Neutrophil (primary cell): Measurements from ENCODE around the gene ATP8B4.

ENCODE experiments used
- H3K27ac ChIP-seq: fragments of 200-600 bp; sonication (generic); 2 replicates; pipeline ENCODE4 v1.5.1; 2016; ENCODE audit warnings: mild to moderate bottlenecking, moderate library complexity
- H3K27me3 ChIP-seq: fragments of 200-600 bp; sonication (generic); 2 replicates; pipeline ENCODE4 v1.6.0; 2016; ENCODE audit warnings: mild to moderate bottlenecking
- H3K36me3 ChIP-seq: fragments of 200-600 bp; sonication (generic); 2 replicates; pipeline ENCODE4 v1.5.1; 2017
- H3K4me1 ChIP-seq, 2 experiments: fragments of 200-600 bp in 1 of 2; sonication (generic) in 1 of 2; 1 replicate in 1 of 2; 2 replicates in 1 of 2; pipeline versions ENCODE4 v1.5.1 to v1.6.1; 2013 to 2016; ENCODE audit warnings: low read depth in 1 of 2, low read length in 1 of 2, mild to moderate bottlenecking in 1 of 2, moderate library complexity in 1 of 2; ENCODE audit not compliant: control insufficient read depth in 1 of 2, insufficient read depth in 1 of 2
- H3K4me3 ChIP-seq, 2 experiments: fragments of 200-600 bp in 1 of 2; sonication (generic) in 1 of 2; 1 replicate in 1 of 2; 2 replicates in 1 of 2; pipeline ENCODE4 v1.5.1; 2013 to 2016; ENCODE audit warnings: low read depth in 1 of 2, low read length in 1 of 2, mild to moderate bottlenecking in 1 of 2, moderate library complexity in 1 of 2
- H3K9me3 ChIP-seq: fragments of 200-600 bp; sonication (generic); 2 replicates; pipeline ENCODE4 v1.5.1; 2016
- TF ChIP-seq, protein P1 (sequence below): fragments of 200-600 bp; sonication (generic); IDR thresholded peaks from 2 replicates; pipeline ENCODE4 v1.5.1; 2016; ENCODE audit warnings: antibody characterized with exemption

ATP8B4 gene

DNA sequence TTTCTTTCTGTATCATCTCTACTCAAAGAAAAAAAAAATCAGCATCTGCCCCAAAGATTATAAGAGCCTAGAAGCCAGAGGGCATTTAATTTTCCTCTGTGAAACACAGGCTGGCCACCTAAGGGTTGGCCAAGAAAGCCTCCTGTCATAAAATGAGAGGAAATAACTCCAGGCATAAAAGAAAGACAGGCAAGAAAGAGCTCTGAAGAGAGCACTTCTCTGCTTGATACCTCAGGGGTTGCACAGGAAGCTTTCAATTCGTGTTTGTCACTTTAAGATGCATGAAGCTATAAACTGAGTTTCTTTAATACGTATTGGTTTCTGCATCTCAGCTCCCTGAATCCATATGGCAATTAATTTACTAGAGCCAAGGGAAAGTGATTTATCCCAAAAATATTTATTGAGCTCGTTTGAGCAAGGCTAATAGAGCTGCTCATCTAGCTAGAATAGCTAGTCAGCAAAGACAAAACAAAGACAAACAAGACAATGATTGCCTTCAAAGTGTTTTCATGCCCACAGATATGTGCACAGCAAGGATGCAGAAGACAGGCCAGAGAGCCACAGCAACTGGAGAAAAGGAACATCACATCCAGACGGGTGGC lies 35.5 kb downstream of the ATP8B4 start:
- Histone ChIP-seq H3K27me3 (no peaks in the 10 kb centered on the region), H3K27ac (peak overlapping the region; percentile 64), H3K4me1 (peaks cover 3 to 4% of the 10 kb centered on the region in 2 experiments), H3K36me3 (no peaks in the 10 kb centered on the region), H3K4me3 (no peak overlapping the region), H3K9me3 (no peaks in the 10 kb centered on the region)
- TF ChIP-seq, protein P1, sequence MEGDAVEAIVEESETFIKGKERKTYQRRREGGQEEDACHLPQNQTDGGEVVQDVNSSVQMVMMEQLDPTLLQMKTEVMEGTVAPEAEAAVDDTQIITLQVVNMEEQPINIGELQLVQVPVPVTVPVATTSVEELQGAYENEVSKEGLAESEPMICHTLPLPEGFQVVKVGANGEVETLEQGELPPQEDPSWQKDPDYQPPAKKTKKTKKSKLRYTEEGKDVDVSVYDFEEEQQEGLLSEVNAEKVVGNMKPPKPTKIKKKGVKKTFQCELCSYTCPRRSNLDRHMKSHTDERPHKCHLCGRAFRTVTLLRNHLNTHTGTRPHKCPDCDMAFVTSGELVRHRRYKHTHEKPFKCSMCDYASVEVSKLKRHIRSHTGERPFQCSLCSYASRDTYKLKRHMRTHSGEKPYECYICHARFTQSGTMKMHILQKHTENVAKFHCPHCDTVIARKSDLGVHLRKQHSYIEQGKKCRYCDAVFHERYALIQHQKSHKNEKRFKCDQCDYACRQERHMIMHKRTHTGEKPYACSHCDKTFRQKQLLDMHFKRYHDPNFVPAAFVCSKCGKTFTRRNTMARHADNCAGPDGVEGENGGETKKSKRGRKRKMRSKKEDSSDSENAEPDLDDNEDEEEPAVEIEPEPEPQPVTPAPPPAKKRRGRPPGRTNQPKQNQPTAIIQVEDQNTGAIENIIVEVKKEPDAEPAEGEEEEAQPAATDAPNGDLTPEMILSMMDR = no peak

GRCh38 chr15:50082066-50082465 lies 37.0 kb downstream of the ATP8B4 start:
- H3K27ac ChIP-seq = peak overlapping the region; percentile 39
- H3K27me3 ChIP-seq = no peaks in the 10 kb centered on the region
- H3K36me3 ChIP-seq = no peaks in the 10 kb centered on the region
- H3K9me3 ChIP-seq = no peaks in the 10 kb centered on the region
- peaks cover 0 to 3% of the 10 kb centered on the region in 2 experiments for H3K4me1 ChIP-seq
- TF ChIP-seq, protein P1 = no peak
- no peak overlapping the region for H3K4me3 ChIP-seq

- no peaks in the 10 kb centered on the region for H3K9me3 ChIP-seq
- TF ChIP-seq, protein P1 = no peak
- H3K27ac ChIP-seq = peak overlapping the region; percentile 62
- H3K4me3 ChIP-seq = no peak overlapping the region
- peaks cover 8% of the 10 kb centered on the region for H3K36me3 ChIP-seq
- H3K27me3 ChIP-seq = no peaks in the 10 kb centered on the region
- H3K4me1 ChIP-seq = peaks cover 8 to 14% of the 10 kb centered on the region in 2 experiments
Measured at GRCh38 chr15:50077651-50078050, 41.4 kb downstream of the ATP8B4 start.

- Histone ChIP-seq H3K4me3 (no peak overlapping the region), H3K9me3 (no peaks in the 10 kb centered on the region), H3K27ac (peak overlapping the region; percentile 62), H3K36me3 (peaks cover 8% of the 10 kb centered on the region), H3K4me1 (peaks cover 8 to 14% of the 10 kb centered on the region in 2 experiments), H3K27me3 (no peaks in the 10 kb centered on the region)
- TF ChIP-seq, protein P1 = no peak
Measured at GRCh38 chr15:50077176-50077575, 41.9 kb downstream of the ATP8B4 start.

DNA sequence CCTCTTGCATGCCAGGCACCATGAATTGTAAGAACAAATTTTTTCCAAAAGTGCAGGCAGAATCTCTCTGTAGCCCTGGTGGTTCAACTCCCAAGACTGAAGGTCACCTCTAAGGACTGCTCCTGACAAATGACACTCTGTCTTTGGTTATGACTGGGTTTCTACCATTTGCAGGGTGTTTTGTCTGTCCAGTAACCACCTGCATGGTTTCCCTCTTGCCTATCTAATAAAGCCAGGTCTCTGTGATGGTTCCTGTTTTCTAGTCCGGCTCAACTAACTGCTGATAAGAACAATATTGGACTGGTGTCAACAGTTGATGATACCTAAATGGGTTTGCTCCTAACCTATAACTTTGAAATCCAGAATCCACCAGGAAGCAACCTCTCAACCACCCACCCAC lies 43.7 kb downstream of the ATP8B4 start:
- peaks cover 8% of the 10 kb centered on the region for H3K36me3 ChIP-seq

More for the DNA sequence above, 43.7 kb downstream of the ATP8B4 start:
- Histone ChIP-seq H3K9me3 (no peaks in the 10 kb centered on the region), H3K27me3 (no peaks in the 10 kb centered on the region), H3K27ac (peak overlapping the region; percentile 62), H3K4me3 (no peak overlapping the region), H3K4me1 (peaks cover 8 to 14% of the 10 kb centered on the region in 2 experiments)
- TF ChIP-seq, protein P1 = no peak
